ENCODE data around the gene PAM. TPM values are rescaled to one million over a fixed set of nuclear protein-coding genes. Genes with fewer than 3 reads are reported as not detected.

Gene PAM
- total RNA-seq, 2 donors from 2014 or later: 76.8 to 171 TPM

DNA sequence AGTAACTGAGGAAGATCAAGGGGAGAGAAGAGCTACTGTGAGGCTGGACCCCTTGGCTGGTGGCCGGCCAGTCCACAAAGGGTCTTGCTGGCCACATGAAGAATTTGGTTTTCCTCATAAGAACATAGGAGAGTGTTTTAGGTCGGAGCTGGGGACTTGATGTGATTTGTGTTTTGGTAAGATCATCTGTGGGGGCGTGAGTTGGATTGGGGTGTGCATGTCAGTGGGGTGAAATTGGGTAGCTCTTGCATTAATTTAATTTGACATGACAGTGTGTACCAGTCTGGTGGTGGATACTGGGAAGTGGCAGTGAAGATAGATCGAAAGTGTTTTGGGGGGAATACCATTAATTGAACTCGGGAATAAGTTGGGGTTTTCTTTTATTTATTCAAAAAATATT is 8.6 kb downstream of the PAM start:
- H3K4me3 ChIP-seq: no peak overlapping the region
- no peaks in the 10 kb centered on the region for H3K36me3 ChIP-seq
- WGBS: 95% methylated on average over 5 of the region's 5 CpGs
- peaks cover 3% of the 10 kb centered on the region for H3K4me1 ChIP-seq (replicated peaks)
- no peak overlapping the region for H3K27ac ChIP-seq
- DNase-seq (ENCODE audit: low spot score): no peak
- no peaks in the 10 kb centered on the region for H3K27me3 ChIP-seq (replicated peaks; ENCODE audit: insufficient read depth)
- H3K9me3 ChIP-seq: no peaks in the 10 kb centered on the region
- TF ChIP-seq POLR2AphosphoS5 (IDR thresholded peaks at IDR 0.05) (no peak), POLR2A (IDR thresholded peaks at IDR 0.05) (no peak)
- TF ChIP-seq, protein P1, sequence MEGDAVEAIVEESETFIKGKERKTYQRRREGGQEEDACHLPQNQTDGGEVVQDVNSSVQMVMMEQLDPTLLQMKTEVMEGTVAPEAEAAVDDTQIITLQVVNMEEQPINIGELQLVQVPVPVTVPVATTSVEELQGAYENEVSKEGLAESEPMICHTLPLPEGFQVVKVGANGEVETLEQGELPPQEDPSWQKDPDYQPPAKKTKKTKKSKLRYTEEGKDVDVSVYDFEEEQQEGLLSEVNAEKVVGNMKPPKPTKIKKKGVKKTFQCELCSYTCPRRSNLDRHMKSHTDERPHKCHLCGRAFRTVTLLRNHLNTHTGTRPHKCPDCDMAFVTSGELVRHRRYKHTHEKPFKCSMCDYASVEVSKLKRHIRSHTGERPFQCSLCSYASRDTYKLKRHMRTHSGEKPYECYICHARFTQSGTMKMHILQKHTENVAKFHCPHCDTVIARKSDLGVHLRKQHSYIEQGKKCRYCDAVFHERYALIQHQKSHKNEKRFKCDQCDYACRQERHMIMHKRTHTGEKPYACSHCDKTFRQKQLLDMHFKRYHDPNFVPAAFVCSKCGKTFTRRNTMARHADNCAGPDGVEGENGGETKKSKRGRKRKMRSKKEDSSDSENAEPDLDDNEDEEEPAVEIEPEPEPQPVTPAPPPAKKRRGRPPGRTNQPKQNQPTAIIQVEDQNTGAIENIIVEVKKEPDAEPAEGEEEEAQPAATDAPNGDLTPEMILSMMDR (IDR thresholded peaks at IDR 0.05): no peak
- intact Hi-C loops (cut with DNase I): no loop called here

DNA sequence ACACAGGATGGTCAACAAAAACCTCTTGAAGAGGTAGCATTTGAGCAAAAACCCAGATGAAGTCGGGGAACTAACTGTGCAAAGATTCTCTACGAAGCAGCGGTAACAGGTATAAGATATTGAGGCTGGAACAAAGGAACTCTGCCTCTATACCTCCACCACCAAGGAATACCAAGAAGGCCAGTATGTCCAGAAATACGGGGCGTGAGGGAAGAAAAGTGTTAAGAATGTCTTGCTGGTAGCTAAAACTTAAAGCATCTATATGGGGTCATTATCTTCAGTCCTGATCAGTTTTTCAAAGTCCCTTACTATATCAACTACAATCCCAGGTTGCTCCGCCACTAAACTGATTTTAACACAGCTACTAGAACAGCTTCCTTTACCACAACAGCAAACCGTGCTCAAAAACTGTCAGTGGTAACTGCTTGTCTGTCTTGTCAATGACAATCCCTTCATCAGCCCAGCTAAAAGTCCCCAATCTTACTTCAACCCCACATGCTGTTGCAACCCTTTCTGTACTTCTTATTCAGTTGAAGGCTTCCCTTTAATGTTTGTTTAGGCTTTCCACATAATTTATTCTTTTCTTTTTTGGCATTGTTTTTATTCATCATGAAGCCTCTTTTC is 9.4 kb downstream of the PAM start:
- Histone ChIP-seq H3K9me3 (no peaks in the 10 kb centered on the region), H3K4me3 (no peak overlapping the region), H3K4me1 (replicated peaks) (peaks cover 3% of the 10 kb centered on the region), H3K27me3 (replicated peaks; ENCODE audit: insufficient read depth) (no peaks in the 10 kb centered on the region), H3K36me3 (no peaks in the 10 kb centered on the region), H3K27ac (no peak overlapping the region)
- DNase-seq (ENCODE audit: low spot score): no peak
- 93% methylated on average over 7 of the region's 7 CpGs for WGBS
- intact Hi-C loops (cut with DNase I): no loop called here
- TF ChIP-seq POLR2AphosphoS5 (IDR thresholded peaks at IDR 0.05) (no peak), POLR2A (IDR thresholded peaks at IDR 0.05) (no peak)
- TF ChIP-seq, protein P1 (IDR thresholded peaks at IDR 0.05): no peak

DNA sequence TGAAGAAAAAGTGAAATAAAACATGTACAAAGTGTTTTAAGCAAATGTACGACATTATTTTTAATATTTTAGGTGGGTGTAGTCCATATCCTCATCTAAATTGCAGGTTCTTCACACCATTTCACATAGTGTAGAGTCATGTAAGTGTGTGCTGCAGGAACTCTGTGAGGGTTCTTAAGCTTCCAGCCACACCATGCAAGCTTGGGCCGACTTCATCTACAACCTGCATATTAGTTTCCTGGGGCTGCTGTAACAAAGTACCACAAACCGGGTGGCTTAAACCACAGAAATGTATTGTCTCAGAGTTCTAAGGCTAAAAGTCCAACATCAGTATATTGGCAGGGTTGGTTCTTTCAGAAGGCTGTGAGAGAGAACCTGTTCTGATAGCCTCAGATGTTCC is 10.2 kb downstream of the PAM start:
- Histone ChIP-seq H3K27ac (no peak overlapping the region), H3K27me3 (replicated peaks; ENCODE audit: insufficient read depth) (no peaks in the 10 kb centered on the region), H3K9me3 (no peaks in the 10 kb centered on the region), H3K36me3 (no peaks in the 10 kb centered on the region), H3K4me1 (replicated peaks) (peaks cover 3% of the 10 kb centered on the region), H3K4me3 (no peak overlapping the region)
- intact Hi-C loops (cut with DNase I): no loop called here
- WGBS: 88% methylated on average over 3 of the region's 3 CpGs
- TF ChIP-seq POLR2A (IDR thresholded peaks at IDR 0.05) (no peak), POLR2AphosphoS5 (IDR thresholded peaks at IDR 0.05) (no peak)
- TF ChIP-seq, protein P1 (IDR thresholded peaks at IDR 0.05): no peak
- DNase-seq (ENCODE audit: low spot score): no peak

DNA sequence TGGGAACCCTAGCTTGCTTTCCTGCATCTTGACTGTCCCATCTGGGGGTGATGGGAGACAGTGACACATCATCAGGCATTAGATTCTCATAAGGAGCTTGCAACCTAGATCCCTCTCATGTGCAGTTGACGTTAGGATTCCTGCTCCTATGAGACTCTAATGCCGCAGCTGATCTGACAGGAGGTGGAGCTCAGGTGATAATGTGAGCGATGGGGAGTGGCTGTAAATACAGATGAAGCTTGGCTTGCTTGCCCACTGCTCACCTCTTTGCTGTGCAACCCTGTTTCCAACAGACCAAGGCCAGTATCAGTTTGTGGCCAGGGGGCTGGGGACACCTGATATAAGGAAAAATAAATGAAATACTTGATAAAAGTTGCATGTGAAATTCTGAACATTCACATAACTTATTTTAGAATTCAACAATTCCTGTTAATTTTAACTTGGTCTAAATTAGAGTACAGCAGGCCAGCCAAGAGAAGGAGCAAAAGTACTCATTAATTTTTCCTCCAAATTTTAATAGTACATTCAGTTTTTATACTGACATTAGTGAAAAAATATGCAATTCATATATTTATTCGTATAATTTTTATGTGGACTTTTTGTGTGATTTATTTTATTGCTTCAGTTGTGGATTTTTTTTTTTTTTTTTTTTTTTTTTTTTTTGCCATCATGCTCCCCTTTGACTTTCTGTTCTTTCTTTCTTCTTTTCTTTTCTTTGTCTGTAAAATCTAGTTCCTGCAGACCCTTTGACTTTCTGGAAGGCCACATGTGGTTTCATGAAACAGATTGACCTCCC is 11.4 kb downstream of the PAM start:
- TF ChIP-seq POLR2A (IDR thresholded peaks at IDR 0.05): no peak
- TF ChIP-seq, protein P1 (IDR thresholded peaks at IDR 0.05): no peak
- TF ChIP-seq POLR2AphosphoS5 (IDR thresholded peaks at IDR 0.05): no peak
- H3K27me3 ChIP-seq (replicated peaks; ENCODE audit: insufficient read depth): no peaks in the 10 kb centered on the region
- peaks cover 3% of the 10 kb centered on the region for H3K4me1 ChIP-seq (replicated peaks)
- WGBS: 85% methylated on average over 4 of the region's 4 CpGs
- no peaks in the 10 kb centered on the region for H3K36me3 ChIP-seq
- no peak overlapping the region for H3K4me3 ChIP-seq
- intact Hi-C loops (cut with DNase I): no loop called here
- DNase-seq (ENCODE audit: low spot score): no peak
- no peaks in the 10 kb centered on the region for H3K9me3 ChIP-seq
- no peak overlapping the region for H3K27ac ChIP-seq

DNA sequence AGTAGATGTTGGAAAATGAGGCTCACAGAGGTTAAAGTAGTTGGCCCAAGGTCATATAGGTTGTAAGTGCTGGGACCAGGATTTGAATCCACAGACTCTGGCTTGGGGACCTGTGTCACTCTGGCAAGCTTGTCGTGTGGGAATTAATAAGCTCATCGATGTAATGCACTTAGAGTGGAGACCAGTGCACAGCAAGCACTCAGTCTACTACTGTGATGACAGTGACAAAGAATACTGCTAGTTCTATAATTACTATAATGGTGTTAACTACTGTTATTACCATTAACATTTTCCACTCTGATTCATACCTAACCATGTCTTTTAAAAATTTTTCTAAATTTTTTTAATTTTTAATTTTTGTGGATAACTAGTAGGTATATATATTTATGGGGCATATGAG is 12.8 kb downstream of the PAM start:
- TF ChIP-seq, protein P1 (IDR thresholded peaks at IDR 0.05): no peak
- no peak for TF ChIP-seq POLR2A (IDR thresholded peaks at IDR 0.05)
- no peak overlapping the region for H3K4me3 ChIP-seq
- no peaks in the 10 kb centered on the region for H3K27me3 ChIP-seq (replicated peaks; ENCODE audit: insufficient read depth)
- intact Hi-C loops (cut with DNase I): no loop called here
- H3K36me3 ChIP-seq: no peaks in the 10 kb centered on the region
- peaks cover 3% of the 10 kb centered on the region for H3K4me1 ChIP-seq (replicated peaks)
- 97% methylated on average over 2 of the region's 2 CpGs for WGBS
- H3K9me3 ChIP-seq: no peaks in the 10 kb centered on the region
- no peak for DNase-seq (ENCODE audit: low spot score)
- H3K27ac ChIP-seq: no peak overlapping the region

All from prostate gland (tissue), 2 donors.